Body of pancreas (tissue), 4 donors: ENCODE measurements around the gene TMEM141.
"Not testable (repeated sequence)": the region's sequence is repeated elsewhere in the genome, so short reads cannot be mapped to it uniquely, and the experiment has no call there.

Experiments
- POLR2A ChIP-seq, 3 donors: fragments of 450-650 bp; IDR thresholded peaks; one replicate each; pipeline ENCODE4 v1.6.1; 2016; ENCODE audit warnings: antibody characterized with exemption in 3 of 3, mild to moderate bottlenecking in 2 of 3
- TF ChIP-seq, protein P1 (sequence below), 7 experiments: fragments of 450-650 bp in 4 of 7; fragments of 200-600 bp in 3 of 7; sonication (generic) in 3 of 7; IDR thresholded peaks; one replicate each; pipeline ENCODE4 v1.5.1; 2016 to 2019; ENCODE audit warnings: antibody characterized with exemption in 7 of 7

- not testable (repeated sequence) for TF ChIP-seq POLR2A (IDR thresholded peaks at IDR 0.05)
- TF ChIP-seq, protein P1, sequence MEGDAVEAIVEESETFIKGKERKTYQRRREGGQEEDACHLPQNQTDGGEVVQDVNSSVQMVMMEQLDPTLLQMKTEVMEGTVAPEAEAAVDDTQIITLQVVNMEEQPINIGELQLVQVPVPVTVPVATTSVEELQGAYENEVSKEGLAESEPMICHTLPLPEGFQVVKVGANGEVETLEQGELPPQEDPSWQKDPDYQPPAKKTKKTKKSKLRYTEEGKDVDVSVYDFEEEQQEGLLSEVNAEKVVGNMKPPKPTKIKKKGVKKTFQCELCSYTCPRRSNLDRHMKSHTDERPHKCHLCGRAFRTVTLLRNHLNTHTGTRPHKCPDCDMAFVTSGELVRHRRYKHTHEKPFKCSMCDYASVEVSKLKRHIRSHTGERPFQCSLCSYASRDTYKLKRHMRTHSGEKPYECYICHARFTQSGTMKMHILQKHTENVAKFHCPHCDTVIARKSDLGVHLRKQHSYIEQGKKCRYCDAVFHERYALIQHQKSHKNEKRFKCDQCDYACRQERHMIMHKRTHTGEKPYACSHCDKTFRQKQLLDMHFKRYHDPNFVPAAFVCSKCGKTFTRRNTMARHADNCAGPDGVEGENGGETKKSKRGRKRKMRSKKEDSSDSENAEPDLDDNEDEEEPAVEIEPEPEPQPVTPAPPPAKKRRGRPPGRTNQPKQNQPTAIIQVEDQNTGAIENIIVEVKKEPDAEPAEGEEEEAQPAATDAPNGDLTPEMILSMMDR (IDR thresholded peaks at IDR 0.05) = not testable (repeated sequence)
Measured at GRCh38 chr9:136755302-136756133, 35.6 kb upstream of the TMEM141 start.
